Measurements from ENCODE around the gene GNPDA1. TPM values are rescaled to one million over a fixed set of nuclear protein-coding genes. Genes with fewer than 3 reads are reported as not detected.

The GNPDA1 gene
- total RNA-seq, 4 donors from 2014 or later: 13.2 to 106 (median 56.1) TPM

GRCh38 chr5:142017832-142018427 is 5.1 kb upstream of the GNPDA1 start:
- H3K27ac ChIP-seq: no peak overlapping the region
- H3K4me3 ChIP-seq: no peak overlapping the region
- TF ChIP-seq, protein P1, sequence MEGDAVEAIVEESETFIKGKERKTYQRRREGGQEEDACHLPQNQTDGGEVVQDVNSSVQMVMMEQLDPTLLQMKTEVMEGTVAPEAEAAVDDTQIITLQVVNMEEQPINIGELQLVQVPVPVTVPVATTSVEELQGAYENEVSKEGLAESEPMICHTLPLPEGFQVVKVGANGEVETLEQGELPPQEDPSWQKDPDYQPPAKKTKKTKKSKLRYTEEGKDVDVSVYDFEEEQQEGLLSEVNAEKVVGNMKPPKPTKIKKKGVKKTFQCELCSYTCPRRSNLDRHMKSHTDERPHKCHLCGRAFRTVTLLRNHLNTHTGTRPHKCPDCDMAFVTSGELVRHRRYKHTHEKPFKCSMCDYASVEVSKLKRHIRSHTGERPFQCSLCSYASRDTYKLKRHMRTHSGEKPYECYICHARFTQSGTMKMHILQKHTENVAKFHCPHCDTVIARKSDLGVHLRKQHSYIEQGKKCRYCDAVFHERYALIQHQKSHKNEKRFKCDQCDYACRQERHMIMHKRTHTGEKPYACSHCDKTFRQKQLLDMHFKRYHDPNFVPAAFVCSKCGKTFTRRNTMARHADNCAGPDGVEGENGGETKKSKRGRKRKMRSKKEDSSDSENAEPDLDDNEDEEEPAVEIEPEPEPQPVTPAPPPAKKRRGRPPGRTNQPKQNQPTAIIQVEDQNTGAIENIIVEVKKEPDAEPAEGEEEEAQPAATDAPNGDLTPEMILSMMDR (IDR thresholded peaks at IDR 0.05): no peak
- TF ChIP-seq POLR2A (IDR thresholded peaks at IDR 0.05): no peak
- no peaks in the 10 kb centered on the region for H3K27me3 ChIP-seq
- no peak for DNase-seq
- no peaks in the 10 kb centered on the region for H3K36me3 ChIP-seq
- H3K9me3 ChIP-seq: no peaks in the 10 kb centered on the region
- intact Hi-C loops (cut with DNase I; ENCODE audit: low total_unique reads): no loop called here
- H3K4me1 ChIP-seq: no peaks in the 10 kb centered on the region

DNA sequence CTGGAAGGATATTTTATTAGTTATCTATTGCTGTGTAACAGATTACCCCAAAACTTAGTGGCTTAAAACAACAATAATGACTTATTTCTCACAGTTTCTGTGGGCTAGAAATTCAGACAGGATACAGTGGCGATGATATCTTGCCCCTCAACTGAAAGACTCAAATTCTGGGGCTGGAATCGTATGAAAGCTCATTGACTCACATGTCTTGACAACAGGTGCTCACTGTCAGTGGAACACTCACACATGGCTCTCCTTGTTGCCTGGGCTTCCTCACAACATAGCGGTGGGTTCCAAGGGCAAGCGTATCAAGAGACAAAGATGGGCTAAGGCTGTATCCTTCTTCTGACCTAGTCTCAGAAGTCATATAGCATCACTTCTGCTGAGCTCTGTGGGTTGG is 3.7 kb upstream of the GNPDA1 start:
- Histone ChIP-seq H3K9me3 (no peaks in the 10 kb centered on the region), H3K27ac (peak overlapping the region; percentile 57 to 70), H3K4me1 (no peaks in the 10 kb centered on the region), H3K36me3 (no peaks in the 10 kb centered on the region), H3K27me3 (no peaks in the 10 kb centered on the region), H3K4me3 (no peak overlapping the region)
- TF ChIP-seq, protein P1 (IDR thresholded peaks at IDR 0.05): no peak
- no peak for TF ChIP-seq POLR2A (IDR thresholded peaks at IDR 0.05)
- no peak for DNase-seq
- intact Hi-C loops (cut with DNase I; ENCODE audit: low total_unique reads): no loop called here

- H3K27me3 ChIP-seq: no peaks in the 10 kb centered on the region
- intact Hi-C loops (cut with DNase I; ENCODE audit: low total_unique reads): no loop called here
- no peak for DNase-seq
- no peaks in the 10 kb centered on the region for H3K36me3 ChIP-seq
- TF ChIP-seq POLR2A (IDR thresholded peaks at IDR 0.05): no peak
- TF ChIP-seq, protein P1 (IDR thresholded peaks at IDR 0.05): no peak
- no peaks in the 10 kb centered on the region for H3K9me3 ChIP-seq
- no peak overlapping the region for H3K4me3 ChIP-seq
- H3K27ac ChIP-seq: peak overlapping the region; percentile 57 to 70
- no peaks in the 10 kb centered on the region for H3K4me1 ChIP-seq
Measured at GRCh38 chr5:142015781-142016533, 3.1 kb upstream of the GNPDA1 start.

- H3K9me3 ChIP-seq: no peaks in the 10 kb centered on the region
- H3K4me3 ChIP-seq: no peak overlapping the region
- TF ChIP-seq, protein P1 (IDR thresholded peaks at IDR 0.05): peak; percentile 49 to 54 (median 52)
- TF ChIP-seq POLR2A (IDR thresholded peaks at IDR 0.05): no peak
- H3K4me1 ChIP-seq: no peaks in the 10 kb centered on the region
- peak overlapping the region in 1 of 2 donors; percentile 70 for H3K27ac ChIP-seq
- DNase-seq: peak in 1 of 2 donors; percentile 22
- no peaks in the 10 kb centered on the region for H3K36me3 ChIP-seq
- intact Hi-C loops (cut with DNase I; ENCODE audit: low total_unique reads): no loop called here
- H3K27me3 ChIP-seq: no peaks in the 10 kb centered on the region
Measured at GRCh38 chr5:142014911-142015584, 2.2 kb upstream of the GNPDA1 start.
